Transverse colon (tissue), 3 donors: ENCODE results near the gene SH2D4B.

Experiments
- CTCF ChIP-seq, 5 experiments: fragments of 200-600 bp in 3 of 5; fragments of 450-650 bp in 2 of 5; sonication (generic) in 3 of 5; IDR thresholded peaks; 1 replicate in 2 of 5; 2 replicates in 3 of 5; pipeline ENCODE4 v1.5.1; 2016 to 2017; ENCODE audit warnings: antibody characterized with exemption in 5 of 5, inconsistent platforms in 3 of 5, mild to moderate bottlenecking in 2 of 5, moderate library complexity in 1 of 5
- EP300 ChIP-seq: sonication (generic); formaldehyde crosslinking; IDR thresholded peaks from one replicate; pipeline ENCODE4 v1.6.1; 2017; ENCODE audit warnings: antibody characterized with exemption, low read depth

- TF ChIP-seq EP300 (no peak), CTCF (IDR thresholded peaks at IDR 0.05) (no peak)
Observed at GRCh38 chr10:80681142-80681541, 143.4 kb downstream of the SH2D4B start.
